Activated naive CD4-positive, alpha-beta T cell treated with anti-CD3 and anti-CD28 coated beads, Interleukin-2, amount 50 U/mL, for 24 hours (primary cell): ENCODE measurements around the gene ANO3.

Source experiments
- H3K27ac Mint-ChIP-seq: one replicate; pipeline ENCODE4 v1.8.0; 2021; ENCODE audit warnings: mild to moderate bottlenecking, mixed read lengths
- H3K27me3 Mint-ChIP-seq: one replicate; pipeline ENCODE4 v1.8.0; 2021; ENCODE audit warnings: mixed read lengths
- H3K36me3 Mint-ChIP-seq: one replicate; pipeline ENCODE4 v1.8.0; 2021; ENCODE audit warnings: mixed read lengths
- H3K4me1 Mint-ChIP-seq: one replicate; pipeline ENCODE4 v1.8.0; 2021; ENCODE audit warnings: mixed read lengths
- H3K4me3 Mint-ChIP-seq: one replicate; pipeline ENCODE4 v1.8.0; 2021; ENCODE audit warnings: mild to moderate bottlenecking, mixed read lengths
- H3K9me3 Mint-ChIP-seq: one replicate; pipeline ENCODE4 v1.8.0; 2021; ENCODE audit warnings: mixed read lengths

ANO3 gene

DNA sequence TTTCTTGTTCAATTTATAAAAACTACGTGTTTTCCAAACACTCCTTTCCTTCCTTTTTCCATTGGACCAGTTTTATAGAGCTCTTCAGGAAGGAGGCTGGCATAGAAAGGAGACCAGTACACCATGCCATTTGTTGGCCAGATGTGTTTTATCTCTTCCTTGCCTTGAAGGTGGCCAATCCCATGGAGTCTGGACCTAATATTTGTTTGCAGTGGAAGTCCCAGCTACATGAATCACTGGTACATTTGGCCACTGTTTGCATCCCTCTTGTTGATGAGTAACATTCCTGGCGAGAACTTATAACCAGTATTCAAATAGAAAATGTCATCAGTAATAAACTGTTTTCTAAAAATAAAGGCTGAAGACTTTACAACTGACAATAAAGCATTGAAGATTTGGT lies 110.2 kb downstream of the ANO3 start:
- no peaks in the 10 kb centered on the region for H3K9me3 Mint-ChIP-seq
- no peaks in the 10 kb centered on the region for H3K36me3 Mint-ChIP-seq
- H3K4me3 Mint-ChIP-seq = no peak overlapping the region
- H3K4me1 Mint-ChIP-seq = no peaks in the 10 kb centered on the region
- H3K27me3 Mint-ChIP-seq = no peaks in the 10 kb centered on the region
- no peak overlapping the region for H3K27ac Mint-ChIP-seq

DNA sequence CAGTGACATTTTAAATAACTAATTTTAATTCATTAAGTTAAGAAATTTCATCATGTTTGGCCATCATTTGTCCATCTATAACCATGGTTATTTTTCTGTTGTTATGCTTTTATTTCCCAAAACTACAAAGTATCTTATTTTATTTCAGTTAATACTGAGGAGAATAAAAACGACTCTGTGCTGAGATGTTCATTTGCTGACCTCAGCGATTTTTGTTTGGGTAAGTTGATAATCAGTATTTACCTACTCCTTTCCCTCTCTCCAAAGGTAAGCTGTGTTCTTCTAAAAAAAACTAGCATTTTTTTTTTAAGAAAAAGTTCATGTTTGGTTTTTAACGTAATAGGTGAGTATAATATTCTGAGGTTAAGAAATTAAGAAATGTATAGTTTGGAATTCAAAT lies 111.7 kb downstream of the ANO3 start:
- Mint-ChIP-seq H3K4me3 (no peak overlapping the region), H3K9me3 (no peaks in the 10 kb centered on the region), H3K4me1 (no peaks in the 10 kb centered on the region), H3K27ac (no peak overlapping the region), H3K36me3 (no peaks in the 10 kb centered on the region), H3K27me3 (no peaks in the 10 kb centered on the region)

DNA sequence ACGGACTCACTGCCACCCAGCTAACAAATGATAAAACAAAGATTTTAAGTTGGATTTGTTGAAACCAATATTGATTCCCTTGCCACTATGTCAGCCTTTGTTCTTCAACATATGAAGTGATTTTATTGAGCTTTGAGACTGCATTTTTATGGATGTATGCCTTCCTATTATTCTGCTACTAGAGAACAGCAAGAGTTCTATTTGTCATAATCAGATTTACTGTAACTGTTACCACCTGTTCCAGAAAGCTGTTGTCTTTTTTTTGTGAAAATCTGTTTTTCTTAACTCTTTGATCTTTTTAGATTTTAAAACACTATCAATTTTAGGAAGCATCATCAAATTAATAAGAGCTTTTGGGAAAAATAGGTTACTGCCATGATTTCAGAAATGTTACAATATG lies 125.7 kb downstream of the ANO3 start:
- Mint-ChIP-seq H3K9me3 (peaks cover 13% of the 10 kb centered on the region), H3K4me1 (no peaks in the 10 kb centered on the region), H3K4me3 (no peak overlapping the region), H3K27ac (no peak overlapping the region), H3K36me3 (no peaks in the 10 kb centered on the region), H3K27me3 (no peaks in the 10 kb centered on the region)

DNA sequence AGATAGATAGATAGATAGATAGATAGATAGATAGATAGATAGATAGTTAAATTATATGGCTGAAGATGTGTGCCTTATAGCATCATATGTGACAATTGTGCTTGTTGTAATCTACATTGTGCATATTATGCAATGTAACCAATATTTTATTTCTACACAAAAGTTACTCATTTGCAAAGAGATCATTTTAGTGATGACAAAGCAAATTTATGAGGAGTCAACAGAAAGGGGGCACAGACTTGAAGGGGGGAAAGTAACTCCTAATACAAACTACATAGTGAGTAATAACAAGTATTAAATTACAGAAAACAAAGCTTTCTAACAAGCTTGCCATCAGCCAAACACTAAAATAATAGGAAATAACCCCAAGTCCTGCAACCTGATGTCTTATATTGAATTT lies 133.3 kb downstream of the ANO3 start:
- Mint-ChIP-seq H3K36me3 (no peaks in the 10 kb centered on the region), H3K27ac (no peak overlapping the region), H3K9me3 (no peaks in the 10 kb centered on the region), H3K4me3 (no peak overlapping the region), H3K4me1 (no peaks in the 10 kb centered on the region), H3K27me3 (no peaks in the 10 kb centered on the region)

DNA sequence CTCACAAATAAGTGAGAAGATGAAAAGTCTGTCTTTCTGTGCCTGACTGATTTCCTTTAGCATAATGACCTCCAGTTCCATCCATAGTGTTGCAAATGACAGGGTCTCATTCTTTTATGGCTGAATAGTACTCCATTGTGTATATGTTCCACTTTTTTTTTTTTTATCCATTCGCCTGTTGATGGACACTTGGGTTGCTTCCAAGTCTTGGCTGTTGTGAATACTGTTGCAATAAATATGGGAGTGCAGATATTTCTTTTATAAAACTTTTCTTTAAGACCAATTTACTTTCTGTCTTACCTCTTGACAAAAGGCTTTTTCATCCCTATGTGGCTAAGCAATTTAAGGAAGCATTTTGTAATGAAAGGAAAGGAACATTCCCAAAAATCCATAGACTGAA lies 135.6 kb downstream of the ANO3 start:
- Mint-ChIP-seq H3K9me3 (no peaks in the 10 kb centered on the region), H3K4me3 (no peak overlapping the region), H3K27ac (no peak overlapping the region), H3K4me1 (no peaks in the 10 kb centered on the region), H3K36me3 (no peaks in the 10 kb centered on the region), H3K27me3 (no peaks in the 10 kb centered on the region)

DNA sequence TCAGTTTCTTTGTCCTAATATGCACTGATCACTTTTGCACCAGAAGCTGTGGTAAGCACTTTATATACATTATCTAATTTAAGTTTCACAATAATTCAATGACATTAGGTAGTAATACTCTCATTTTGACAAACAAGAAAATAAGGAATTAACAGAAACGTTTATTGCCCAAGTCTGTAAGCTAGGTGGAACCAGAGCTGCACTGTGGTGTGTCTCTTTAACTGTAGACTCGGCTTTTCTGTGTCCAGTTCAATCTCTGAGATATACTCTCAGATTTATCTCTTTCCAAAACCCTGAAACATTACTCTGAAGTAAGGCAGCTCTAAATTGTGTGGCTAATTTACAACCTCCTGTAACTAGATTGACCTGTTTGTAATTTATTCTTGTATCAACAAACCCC lies 139.1 kb downstream of the ANO3 start:
- no peaks in the 10 kb centered on the region for H3K27me3 Mint-ChIP-seq
- no peak overlapping the region for H3K4me3 Mint-ChIP-seq
- no peaks in the 10 kb centered on the region for H3K9me3 Mint-ChIP-seq
- H3K4me1 Mint-ChIP-seq = no peaks in the 10 kb centered on the region
- no peaks in the 10 kb centered on the region for H3K36me3 Mint-ChIP-seq
- H3K27ac Mint-ChIP-seq = no peak overlapping the region

DNA sequence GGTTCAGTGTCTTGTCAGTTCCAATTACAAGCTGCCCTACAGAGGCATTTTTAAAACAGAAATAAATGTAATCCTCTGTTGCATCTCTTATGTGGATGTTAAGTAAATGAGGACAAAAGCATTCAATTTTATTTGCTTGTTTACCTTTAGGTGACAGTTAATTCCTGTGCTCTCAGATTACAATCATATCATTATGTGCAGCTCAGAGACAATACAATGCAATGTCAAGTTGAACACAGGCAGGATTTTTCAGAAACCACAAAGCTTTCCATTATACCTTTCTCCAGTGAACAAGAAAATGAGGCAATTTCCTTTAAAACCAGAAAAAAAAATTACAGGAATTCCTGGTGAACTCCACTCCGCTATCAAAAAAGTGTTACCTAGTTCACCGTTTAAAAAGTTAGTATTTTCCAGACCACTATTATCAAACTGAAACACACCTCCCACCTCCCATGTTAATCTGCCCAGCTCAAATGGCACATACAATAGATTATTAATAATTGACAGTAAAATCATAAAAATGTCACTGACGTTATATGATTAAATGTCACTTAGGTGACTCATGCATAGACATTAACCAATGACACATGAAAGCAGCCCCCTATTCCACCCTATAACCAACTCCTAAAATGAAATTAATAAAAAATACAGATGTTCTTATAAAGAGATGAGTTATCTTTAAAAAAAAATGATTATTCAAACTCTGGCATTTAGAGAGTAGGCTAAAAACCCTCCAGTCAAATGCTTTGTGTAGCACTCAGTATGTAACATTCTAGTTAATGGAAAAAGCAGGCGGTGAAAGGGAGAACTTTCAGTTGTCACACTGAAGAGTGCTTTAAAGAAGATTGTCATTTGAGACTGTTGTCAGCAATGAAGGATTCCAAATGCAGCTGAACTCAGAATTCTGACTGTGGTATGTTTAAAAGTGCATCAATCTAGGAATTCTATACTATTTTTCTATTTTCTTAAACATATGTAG lies 141.6 kb downstream of the ANO3 start:
- Mint-ChIP-seq H3K4me1 (no peaks in the 10 kb centered on the region), H3K4me3 (no peak overlapping the region), H3K36me3 (no peaks in the 10 kb centered on the region), H3K9me3 (no peaks in the 10 kb centered on the region), H3K27me3 (no peaks in the 10 kb centered on the region), H3K27ac (no peak overlapping the region)

DNA sequence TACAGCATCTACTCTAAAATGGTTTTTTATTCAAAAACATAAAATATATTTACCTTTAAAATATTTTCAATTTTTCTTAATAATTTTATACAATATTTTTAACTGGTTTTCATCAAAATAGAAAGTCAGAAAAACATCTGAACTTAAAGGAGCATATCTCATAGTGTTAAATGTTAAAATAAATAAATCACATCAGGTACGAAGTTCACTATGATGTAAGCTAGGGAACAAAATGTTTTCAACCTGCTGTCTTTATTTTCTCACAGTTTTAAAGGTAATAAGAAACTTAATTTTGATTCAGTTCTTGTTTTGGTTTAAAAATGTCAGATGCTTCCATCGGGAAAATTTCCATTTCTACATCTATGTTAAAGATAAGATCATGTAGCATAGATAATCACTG lies 142.5 kb downstream of the ANO3 start:
- no peaks in the 10 kb centered on the region for H3K27me3 Mint-ChIP-seq
- H3K4me3 Mint-ChIP-seq = no peak overlapping the region
- H3K9me3 Mint-ChIP-seq = no peaks in the 10 kb centered on the region
- no peaks in the 10 kb centered on the region for H3K36me3 Mint-ChIP-seq
- no peaks in the 10 kb centered on the region for H3K4me1 Mint-ChIP-seq
- H3K27ac Mint-ChIP-seq = no peak overlapping the region

DNA sequence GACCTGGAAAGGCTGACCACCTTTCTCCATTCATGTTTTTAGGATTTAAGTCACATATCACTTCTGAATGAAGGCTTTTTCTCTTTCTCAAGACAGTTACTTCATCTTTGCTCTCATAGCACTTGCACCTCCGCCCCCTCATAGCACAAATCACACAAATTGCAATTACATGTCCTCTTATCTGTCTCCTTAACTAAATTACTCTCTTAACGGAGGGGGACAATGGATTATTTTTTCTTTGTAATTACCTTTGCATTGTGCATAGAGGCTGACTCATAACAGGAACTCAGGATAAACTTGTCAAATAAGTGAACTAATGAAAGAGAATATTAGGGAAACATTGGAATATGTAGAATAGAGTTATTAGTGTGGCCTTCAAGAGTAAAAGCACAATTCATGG lies 145.5 kb downstream of the ANO3 start:
- Mint-ChIP-seq H3K27ac (no peak overlapping the region), H3K36me3 (no peaks in the 10 kb centered on the region)

DNA sequence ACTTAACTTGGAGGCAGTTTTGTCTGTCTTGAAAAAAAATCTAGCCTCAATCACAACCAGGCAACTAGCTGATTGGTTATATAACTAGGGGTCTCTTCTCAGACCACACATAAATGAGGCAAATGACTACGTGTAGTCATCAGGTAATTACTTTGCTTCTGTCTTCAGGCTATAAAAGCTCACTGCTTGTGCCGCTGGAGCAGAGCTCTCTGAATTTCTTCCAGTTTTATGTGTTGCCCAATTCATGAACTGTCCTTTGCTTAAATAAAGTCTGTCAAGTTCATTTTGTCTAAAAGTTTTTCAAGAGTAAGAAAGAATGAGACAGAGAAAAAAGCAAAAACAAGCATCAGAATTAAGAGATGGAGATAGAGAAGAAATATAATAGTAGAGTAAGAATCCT lies 146.8 kb downstream of the ANO3 start:
- no peaks in the 10 kb centered on the region for H3K9me3 Mint-ChIP-seq
- no peaks in the 10 kb centered on the region for H3K27me3 Mint-ChIP-seq
- H3K27ac Mint-ChIP-seq = no peak overlapping the region
- H3K4me1 Mint-ChIP-seq = no peaks in the 10 kb centered on the region
- no peak overlapping the region for H3K4me3 Mint-ChIP-seq
- H3K36me3 Mint-ChIP-seq = no peaks in the 10 kb centered on the region

More for the DNA sequence above, 145.5 kb downstream of the ANO3 start:
- Mint-ChIP-seq H3K4me1 (no peaks in the 10 kb centered on the region), H3K27me3 (no peaks in the 10 kb centered on the region), H3K4me3 (no peak overlapping the region), H3K9me3 (no peaks in the 10 kb centered on the region)

DNA sequence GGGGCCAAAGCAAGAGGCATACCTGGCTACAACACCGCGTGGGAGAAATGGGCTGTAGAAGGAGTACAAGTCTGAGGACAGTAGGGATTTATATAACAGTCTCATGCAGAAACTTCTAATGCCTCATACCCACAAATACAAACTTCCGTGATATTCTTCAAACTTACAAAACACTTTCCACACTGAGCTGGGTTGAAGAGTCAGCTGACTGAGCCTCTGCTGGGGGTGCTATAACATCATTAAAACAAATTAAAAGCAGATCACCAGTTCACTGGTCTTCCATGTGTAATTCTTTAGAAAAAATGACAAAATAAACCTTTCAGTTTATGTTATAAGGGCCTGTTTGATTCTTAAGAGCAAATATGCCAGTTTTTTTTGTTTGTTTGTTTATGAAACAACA lies 148.1 kb downstream of the ANO3 start:
- Mint-ChIP-seq H3K36me3 (no peaks in the 10 kb centered on the region), H3K27ac (no peak overlapping the region), H3K27me3 (no peaks in the 10 kb centered on the region), H3K4me3 (no peak overlapping the region), H3K4me1 (no peaks in the 10 kb centered on the region), H3K9me3 (no peaks in the 10 kb centered on the region)

DNA sequence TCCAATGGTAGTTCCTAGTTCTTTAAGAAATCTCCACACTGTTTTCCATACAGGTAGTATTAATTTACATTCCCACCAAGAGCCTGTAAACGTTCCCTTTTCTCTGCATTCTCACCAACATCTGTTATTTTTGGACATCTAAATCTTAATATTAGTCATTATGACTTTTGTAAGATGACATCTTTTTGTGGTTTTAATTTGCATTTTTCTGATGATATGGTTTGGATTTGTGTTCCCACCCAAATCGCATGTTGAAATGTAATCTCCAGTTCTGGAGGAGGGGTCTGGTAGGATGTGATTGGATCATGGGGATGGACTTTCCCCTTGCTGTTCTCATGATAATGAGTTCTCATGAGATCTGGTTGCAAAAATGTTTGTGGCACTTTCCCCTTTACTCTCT lies 151.2 kb downstream of the ANO3 start:
- no peaks in the 10 kb centered on the region for H3K27me3 Mint-ChIP-seq
- H3K36me3 Mint-ChIP-seq = no peaks in the 10 kb centered on the region
- H3K9me3 Mint-ChIP-seq = no peaks in the 10 kb centered on the region
- no peak overlapping the region for H3K27ac Mint-ChIP-seq
- H3K4me3 Mint-ChIP-seq = no peak overlapping the region
- no peaks in the 10 kb centered on the region for H3K4me1 Mint-ChIP-seq

DNA sequence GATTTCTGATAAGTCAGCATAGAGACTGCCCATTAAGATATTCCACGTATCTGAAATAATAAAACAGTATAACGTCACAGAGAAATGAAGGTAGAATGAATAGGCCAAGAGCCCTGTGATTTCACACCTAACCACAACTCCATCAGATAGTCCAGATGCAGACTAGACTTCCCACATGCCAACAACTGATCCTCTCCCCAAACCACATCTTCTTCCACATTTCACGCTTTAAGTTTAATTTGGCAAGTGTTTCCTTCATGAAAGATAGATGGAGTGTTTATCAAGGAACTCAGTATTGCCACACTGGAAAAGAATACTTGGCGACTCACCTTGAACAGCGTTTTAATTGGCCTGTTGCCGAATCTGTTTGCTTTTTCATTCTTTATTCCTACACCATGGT lies 158.6 kb downstream of the ANO3 start:
- H3K9me3 Mint-ChIP-seq = no peaks in the 10 kb centered on the region
- no peaks in the 10 kb centered on the region for H3K4me1 Mint-ChIP-seq
- H3K4me3 Mint-ChIP-seq = no peak overlapping the region
- H3K27me3 Mint-ChIP-seq = no peaks in the 10 kb centered on the region
- H3K36me3 Mint-ChIP-seq = no peaks in the 10 kb centered on the region
- H3K27ac Mint-ChIP-seq = no peak overlapping the region

DNA sequence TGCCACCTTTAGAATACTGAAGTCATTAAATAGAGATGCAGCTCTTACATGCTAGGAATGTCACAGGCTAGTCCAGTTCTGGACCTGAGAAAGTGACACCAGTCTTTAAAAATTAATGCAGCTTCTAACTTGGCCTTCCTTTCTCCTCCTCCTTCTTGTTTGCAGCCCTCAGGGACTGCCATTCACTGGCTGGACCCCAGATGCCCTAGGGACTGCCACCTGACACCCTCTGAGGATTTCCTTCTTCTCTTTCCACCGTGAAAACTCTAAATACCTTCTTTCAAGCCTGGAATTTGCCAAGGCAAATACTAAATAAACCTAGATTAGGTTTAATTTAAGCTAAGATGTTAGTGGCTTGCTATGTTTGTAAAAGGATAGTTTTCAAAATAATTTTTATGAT lies 161.7 kb downstream of the ANO3 start:
- Mint-ChIP-seq H3K27ac (no peak overlapping the region), H3K4me1 (no peaks in the 10 kb centered on the region), H3K9me3 (no peaks in the 10 kb centered on the region), H3K27me3 (no peaks in the 10 kb centered on the region), H3K36me3 (no peaks in the 10 kb centered on the region), H3K4me3 (no peak overlapping the region)

DNA sequence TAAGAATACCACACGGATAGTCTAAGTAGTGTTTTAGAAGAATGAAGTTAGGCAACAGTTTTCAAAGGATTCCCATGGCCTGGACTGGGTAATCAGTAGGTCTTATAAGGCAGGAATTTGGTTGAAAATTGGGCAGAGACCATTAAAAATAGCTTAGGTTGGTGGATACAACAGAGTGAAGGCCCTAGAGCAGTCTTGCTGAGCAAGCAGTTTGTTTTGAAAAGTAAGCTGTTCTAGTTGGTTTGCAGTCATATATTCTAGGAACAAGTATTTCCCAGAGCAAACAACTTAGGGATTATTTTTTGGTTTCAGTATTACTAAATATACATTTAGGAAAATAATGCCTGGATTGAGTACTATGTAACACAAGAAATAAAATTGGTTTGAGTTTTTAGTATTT lies 175.3 kb downstream of the ANO3 start:
- H3K9me3 Mint-ChIP-seq = peaks cover 18% of the 10 kb centered on the region
- H3K27me3 Mint-ChIP-seq = no peaks in the 10 kb centered on the region
- no peaks in the 10 kb centered on the region for H3K36me3 Mint-ChIP-seq
- no peak overlapping the region for H3K27ac Mint-ChIP-seq
- H3K4me3 Mint-ChIP-seq = no peak overlapping the region
- H3K4me1 Mint-ChIP-seq = no peaks in the 10 kb centered on the region

DNA sequence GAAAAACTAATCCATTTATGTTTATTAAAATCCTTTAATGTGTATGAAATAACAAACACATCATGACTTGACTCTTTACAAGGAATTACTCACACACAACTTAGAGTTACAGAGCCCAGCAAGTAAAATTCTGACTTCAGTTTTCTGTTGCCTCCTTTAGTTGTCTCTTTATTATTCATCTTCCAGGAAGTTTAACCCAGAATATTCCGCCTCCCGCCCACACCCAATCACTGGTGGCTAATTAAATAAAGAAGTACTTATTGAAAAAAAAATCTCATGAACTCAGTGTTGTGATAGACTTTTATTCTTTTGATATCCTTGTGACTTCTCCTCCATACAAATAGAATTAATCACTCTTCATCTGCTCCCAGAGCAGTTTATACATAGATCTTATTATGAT lies 178.2 kb downstream of the ANO3 start:
- no peak overlapping the region for H3K27ac Mint-ChIP-seq
- no peaks in the 10 kb centered on the region for H3K36me3 Mint-ChIP-seq
- peaks cover 10% of the 10 kb centered on the region for H3K9me3 Mint-ChIP-seq
- H3K27me3 Mint-ChIP-seq = no peaks in the 10 kb centered on the region
- no peak overlapping the region for H3K4me3 Mint-ChIP-seq
- no peaks in the 10 kb centered on the region for H3K4me1 Mint-ChIP-seq

DNA sequence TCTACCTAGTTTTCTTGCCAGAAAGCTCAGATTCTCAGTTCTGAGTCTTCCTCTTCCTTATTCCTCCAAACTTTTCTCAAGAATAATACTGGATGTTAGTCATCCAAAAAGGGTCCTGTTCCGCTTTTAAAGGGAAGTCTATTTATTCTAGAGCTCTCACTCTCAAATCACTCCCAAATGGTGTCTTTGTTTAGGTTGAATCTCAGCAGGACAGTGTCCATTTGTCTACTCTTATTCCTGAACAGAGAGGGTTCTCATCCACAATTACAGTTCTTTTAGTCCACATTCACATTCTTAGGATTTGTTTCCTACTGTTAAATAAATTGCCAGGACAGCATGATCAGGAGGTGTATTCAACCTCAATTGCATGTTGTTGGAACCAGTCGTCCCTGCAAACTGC lies 178.8 kb downstream of the ANO3 start:
- H3K4me1 Mint-ChIP-seq = no peaks in the 10 kb centered on the region
- H3K27me3 Mint-ChIP-seq = no peaks in the 10 kb centered on the region

More for the DNA sequence above, 178.8 kb downstream of the ANO3 start:
- no peaks in the 10 kb centered on the region for H3K36me3 Mint-ChIP-seq
- no peak overlapping the region for H3K4me3 Mint-ChIP-seq
- no peak overlapping the region for H3K27ac Mint-ChIP-seq
- H3K9me3 Mint-ChIP-seq = peaks cover 6% of the 10 kb centered on the region
